NT2/D1 (cell line): Measurements from ENCODE around the gene N4BP3.

Source experiments
- SUZ12 ChIP-seq: IDR thresholded peaks from 2 replicates; pipeline ENCODE4 v1.6.1; 2011; ENCODE audit not compliant: insufficient read length, insufficient read depth; ENCODE audit errors: extremely low read depth
- YY1 ChIP-seq: IDR thresholded peaks from 2 replicates; pipeline ENCODE4 v1.6.1; 2011; ENCODE audit not compliant: insufficient read length, insufficient read depth
- ZNF274 ChIP-seq: IDR thresholded peaks from 2 replicates; pipeline ENCODE4 v1.6.1; 2011; ENCODE audit warnings: mild to moderate bottlenecking, low read depth, low read length

DNA sequence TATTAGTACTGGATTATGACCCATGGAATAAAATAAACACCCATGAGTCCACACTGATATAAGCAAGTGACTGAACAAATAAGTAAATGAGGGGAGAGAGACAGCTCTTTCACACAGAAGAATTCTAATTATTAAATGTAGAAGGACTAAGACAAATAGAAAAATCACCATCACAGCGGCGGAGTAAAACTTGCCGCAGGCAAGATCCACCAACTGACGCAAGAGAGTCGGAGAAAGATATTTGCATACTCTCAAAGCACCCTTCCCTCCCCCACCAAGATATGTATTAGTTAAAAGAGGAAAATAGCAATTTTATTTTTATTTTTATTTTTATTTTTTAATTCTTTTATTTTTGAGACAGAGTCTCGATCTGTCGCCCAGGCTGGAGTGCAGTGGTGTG lies 14.6 kb upstream of the N4BP3 start:
- no peak for TF ChIP-seq YY1
- no peak for TF ChIP-seq ZNF274
- TF ChIP-seq SUZ12: no peak
